Measurements from ENCODE around the gene STPG4. TPM values are rescaled to one million over a fixed set of nuclear protein-coding genes. Genes with fewer than 3 reads are reported as not detected.

Gene STPG4
- total and polyA plus RNA-seq, 2 of the 8 experiments (the other 6 are each of a cell fraction or from before 2014, with no cell fraction given) = 0.28 TPM; not detected in 1

DNA sequence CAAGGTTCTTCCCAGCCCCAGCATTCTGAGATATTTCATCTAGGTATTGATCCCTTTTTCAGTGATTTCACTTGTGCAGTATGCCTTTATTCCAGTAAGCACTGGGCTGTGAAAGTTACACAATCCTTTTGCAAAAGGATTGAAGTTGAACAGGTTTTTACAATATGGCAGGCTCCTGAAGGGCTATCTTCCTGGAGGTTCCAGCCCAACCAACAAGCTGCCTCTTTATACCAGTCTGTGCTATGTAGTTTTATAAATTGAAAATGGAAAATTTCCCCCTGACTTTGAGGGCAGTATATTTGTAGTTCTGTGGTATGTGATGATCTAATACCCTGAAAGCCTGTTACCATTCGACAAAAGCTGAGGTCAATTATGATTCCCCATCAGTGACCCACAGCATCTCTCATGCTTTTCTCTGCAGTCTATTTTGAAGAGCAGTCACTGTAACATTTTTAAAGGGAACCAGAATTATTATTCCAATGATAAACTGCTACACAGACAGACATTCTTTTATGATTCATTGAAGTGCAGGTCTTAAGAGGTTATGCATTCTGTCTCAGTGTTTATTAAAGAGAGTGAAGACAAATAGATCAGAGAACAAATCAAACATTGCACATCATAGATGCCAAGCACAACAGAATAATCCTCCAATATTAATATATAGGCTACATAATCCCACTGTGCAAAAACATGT, 35.2 kb upstream of the STPG4 start (continued):
- TF ChIP-seq, protein P1, sequence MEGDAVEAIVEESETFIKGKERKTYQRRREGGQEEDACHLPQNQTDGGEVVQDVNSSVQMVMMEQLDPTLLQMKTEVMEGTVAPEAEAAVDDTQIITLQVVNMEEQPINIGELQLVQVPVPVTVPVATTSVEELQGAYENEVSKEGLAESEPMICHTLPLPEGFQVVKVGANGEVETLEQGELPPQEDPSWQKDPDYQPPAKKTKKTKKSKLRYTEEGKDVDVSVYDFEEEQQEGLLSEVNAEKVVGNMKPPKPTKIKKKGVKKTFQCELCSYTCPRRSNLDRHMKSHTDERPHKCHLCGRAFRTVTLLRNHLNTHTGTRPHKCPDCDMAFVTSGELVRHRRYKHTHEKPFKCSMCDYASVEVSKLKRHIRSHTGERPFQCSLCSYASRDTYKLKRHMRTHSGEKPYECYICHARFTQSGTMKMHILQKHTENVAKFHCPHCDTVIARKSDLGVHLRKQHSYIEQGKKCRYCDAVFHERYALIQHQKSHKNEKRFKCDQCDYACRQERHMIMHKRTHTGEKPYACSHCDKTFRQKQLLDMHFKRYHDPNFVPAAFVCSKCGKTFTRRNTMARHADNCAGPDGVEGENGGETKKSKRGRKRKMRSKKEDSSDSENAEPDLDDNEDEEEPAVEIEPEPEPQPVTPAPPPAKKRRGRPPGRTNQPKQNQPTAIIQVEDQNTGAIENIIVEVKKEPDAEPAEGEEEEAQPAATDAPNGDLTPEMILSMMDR (IDR thresholded peaks at IDR 0.05; ENCODE audit: control extremely low read depth in 1 of 3, insufficient read depth in 1 of 3, low read depth in 1 of 3, low read length in 3 of 3) = no peak
- no peak for TF ChIP-seq EP300 (IDR thresholded peaks at IDR 0.05; ENCODE audit: borderline replicate concordance in 1 of 2, low read depth in 2 of 2, low read length in 2 of 2)
- TF ChIP-seq RXRA (IDR thresholded peaks at IDR 0.05; ENCODE audit: insufficient read depth, low read depth, low read length) = no peak
- TF ChIP-seq CBX5 (IDR thresholded peaks at IDR 0.05; ENCODE audit: low read depth, low read length) = no peak
- no peak for TF ChIP-seq CHD1 (IDR thresholded peaks at IDR 0.05; ENCODE audit: low read depth, low read length)
- no peak for TF ChIP-seq SIX5 (IDR thresholded peaks at IDR 0.05; ENCODE audit: low read depth, low read length)

Measured in H1 (cell line).